Activated CD8-positive, alpha-beta T cell treated with anti-CD3 and anti-CD28 coated beads for 36 hours (primary cell): Measurements from ENCODE around the gene MARVELD3. TPM values are rescaled to one million over a fixed set of nuclear protein-coding genes. Genes with fewer than 3 reads are reported as not detected.
"Not testable (repeated sequence)": the region's sequence is repeated elsewhere in the genome, so short reads cannot be mapped to it uniquely, and the experiment has no call there.

Experiments used
- ATAC-seq: fragments of 200-7000 bp; cut with Tn5 transposase; one replicate; pipeline ENCODE4 v1.10.0; 2021; ENCODE audit warnings: mild to moderate bottlenecking, moderate library complexity
- CTCF ChIA-PET: fragments of 350-600 bp; sonication (Branson Sonifier 250); formaldehyde crosslinking; loops from one replicate; lab custom pipeline; 2021; ENCODE audit warnings: antibody characterized with exemption; lab: Charles Lee
- POLR2A ChIA-PET: fragments of 350-600 bp; sonication (Branson Sonifier 250); formaldehyde crosslinking; loops from one replicate; lab custom pipeline; 2021; ENCODE audit warnings: antibody characterized with exemption; lab: Charles Lee
- DNase-seq: peaks from one replicate; pipeline ENCODE4 v3.0.0-alpha.2; 2020
- H3K27ac Mint-ChIP-seq: one replicate; pipeline ENCODE4 v1.8.0; 2021; ENCODE audit warnings: mild to moderate bottlenecking, mixed read lengths
- H3K27me3 Mint-ChIP-seq: one replicate; pipeline ENCODE4 v1.8.0; 2021; ENCODE audit warnings: mixed read lengths
- H3K36me3 Mint-ChIP-seq: one replicate; pipeline ENCODE4 v1.8.0; 2021; ENCODE audit warnings: low read depth, mixed read lengths
- H3K4me1 Mint-ChIP-seq: one replicate; pipeline ENCODE4 v1.8.0; 2021; ENCODE audit warnings: low read depth, mixed read lengths
- H3K4me3 Mint-ChIP-seq: one replicate; pipeline ENCODE4 v1.8.0; 2021; ENCODE audit warnings: mild to moderate bottlenecking, moderate library complexity, mixed read lengths
- H3K9me3 Mint-ChIP-seq: one replicate; pipeline ENCODE4 v1.8.0; 2021; ENCODE audit warnings: mixed read lengths
- CTCF ChIP-seq: fragments of 200-600 bp; IDR thresholded peaks from one replicate; pipeline ENCODE4 v1.8.0; 2022; ENCODE audit warnings: antibody characterized with exemption, mild to moderate bottlenecking
- intact Hi-C: fragments of 100-400 bp; cut with micrococcal nuclease; formaldehyde crosslinking; loops from one replicate; pipeline ENCODE4 v1.10.0; 2022
- total RNA-seq, 2 experiments: library from RNA; stranded (reverse); gene quantifications; one replicate each; pipeline ENCODE4 v1.2.3, GENCODE V29; 2021

MARVELD3 gene
- total RNA-seq, 2 experiments from 2014 or later, result not detected

DNA sequence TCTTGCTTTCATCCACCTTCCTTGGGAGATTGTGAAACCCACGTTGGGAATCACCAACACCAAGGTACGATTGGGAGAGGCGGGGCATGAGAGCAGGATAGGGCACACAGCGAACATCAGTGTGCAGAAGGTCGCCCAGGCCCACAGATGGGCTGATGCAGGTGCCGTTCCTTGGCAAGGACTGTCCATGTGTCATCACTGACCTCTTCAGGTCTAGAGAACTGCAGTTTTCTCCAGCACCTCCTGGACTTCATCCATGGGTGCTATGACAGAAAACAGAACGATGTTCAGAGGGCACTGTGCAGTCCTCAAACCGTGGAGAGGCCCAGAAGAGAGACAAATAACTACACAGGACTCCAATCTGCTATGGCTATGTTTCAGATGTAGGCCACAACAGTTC, 25.2 kb upstream of the MARVELD3 start:
- DNase-seq, result no peak
- no peak overlapping the region for H3K27ac Mint-ChIP-seq
- POLR2A ChIA-PET, result no interaction called here
- H3K9me3 Mint-ChIP-seq, result no peaks in the 10 kb centered on the region
- no peak for ATAC-seq
- H3K36me3 Mint-ChIP-seq, result no peaks in the 10 kb centered on the region
- no peak for TF ChIP-seq CTCF
- intact Hi-C loops, result no loop called here
- H3K27me3 Mint-ChIP-seq, result peaks cover 14% of the 10 kb centered on the region
- no peak overlapping the region for H3K4me3 Mint-ChIP-seq
- CTCF ChIA-PET, result no interaction called here
- no peaks in the 10 kb centered on the region for H3K4me1 Mint-ChIP-seq

DNA sequence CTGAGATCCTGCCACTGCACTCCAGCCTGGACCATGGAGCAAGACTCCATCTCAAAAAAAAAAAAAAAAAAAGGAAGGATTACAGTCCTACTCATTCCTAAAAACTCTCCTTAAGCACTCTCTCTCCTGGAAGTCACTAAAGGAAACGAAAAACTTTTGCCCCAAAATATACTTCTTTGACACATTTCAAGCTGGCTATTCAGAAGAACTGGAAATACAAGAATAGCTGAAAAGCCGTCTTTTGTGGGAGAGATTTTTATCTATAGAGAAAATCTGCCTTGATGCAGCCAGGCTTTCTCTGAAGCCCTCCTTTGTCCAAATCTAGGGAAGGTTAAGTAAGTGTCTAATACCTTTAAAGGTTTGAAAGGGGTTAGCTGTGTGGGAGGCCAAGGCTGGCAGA, 16.9 kb upstream of the MARVELD3 start:
- TF ChIP-seq CTCF, result no peak
- POLR2A ChIA-PET, result no interaction called here
- CTCF ChIA-PET, result interaction anchor here (0.6 to 3.3 kb wide), 7 partner anchors 37 to 352 kb away, joined by 3 to 27 read pairs (median 4); no protein-coding TSS in a partner anchor
- no peak overlapping the region for H3K4me3 Mint-ChIP-seq
- no peak for ATAC-seq
- H3K4me1 Mint-ChIP-seq, result peaks cover 9% of the 10 kb centered on the region
- no peak for DNase-seq
- intact Hi-C loops, result no loop called here
- peaks cover 17% of the 10 kb centered on the region for H3K27me3 Mint-ChIP-seq
- H3K36me3 Mint-ChIP-seq, result no peaks in the 10 kb centered on the region
- no peaks in the 10 kb centered on the region for H3K9me3 Mint-ChIP-seq
- no peak overlapping the region for H3K27ac Mint-ChIP-seq

- H3K27ac Mint-ChIP-seq, result no peak overlapping the region
- intact Hi-C loops, result loop anchor here (5.0 to 10.0 kb wide), 2 partner anchors 43 to 196 kb away; no protein-coding TSS in a partner anchor
- ATAC-seq (no peak), DNase-seq (no peak)
- H3K9me3 Mint-ChIP-seq, result no peaks in the 10 kb centered on the region
- peaks cover 9% of the 10 kb centered on the region for H3K4me1 Mint-ChIP-seq
- no peak overlapping the region for H3K4me3 Mint-ChIP-seq
- no peak for TF ChIP-seq CTCF
- CTCF ChIA-PET, result interaction anchor here (0.6 to 3.3 kb wide), 59 partner anchors 9 to 356 kb away, joined by 3 to 87 read pairs (median 5); partner anchors contain the start of genes CHST4, TAT, ZNF19 and ZNF23
- no peaks in the 10 kb centered on the region for H3K36me3 Mint-ChIP-seq
- POLR2A ChIA-PET, result interaction anchor here (0.7 to 1.0 kb wide), 2 partner anchors 45 to 60 kb away, joined by 3 to 4 read pairs; no protein-coding TSS in a partner anchor
- H3K27me3 Mint-ChIP-seq, result peaks cover 19% of the 10 kb centered on the region
Observed at GRCh38 chr16:71610447-71610846, 15.5 kb upstream of the MARVELD3 start.

GRCh38 chr16:71610936-71611871, 14.8 kb upstream of the MARVELD3 start:
- peak; percentile 93 for TF ChIP-seq CTCF
- H3K4me3 Mint-ChIP-seq, result no peak overlapping the region
- intact Hi-C loops, result loop anchor here (5.0 to 10.0 kb wide), 2 partner anchors 44 to 196 kb away; no protein-coding TSS in a partner anchor
- no peak overlapping the region for H3K27ac Mint-ChIP-seq
- DNase-seq (peak; percentile 87), ATAC-seq (peak; percentile 86)
- H3K27me3 Mint-ChIP-seq, result peaks cover 19% of the 10 kb centered on the region
- no peaks in the 10 kb centered on the region for H3K36me3 Mint-ChIP-seq
- no peaks in the 10 kb centered on the region for H3K9me3 Mint-ChIP-seq
- peaks cover 9% of the 10 kb centered on the region for H3K4me1 Mint-ChIP-seq
- ChIA-PET CTCF (interaction anchor here (0.6 to 3.3 kb wide), 73 partner anchors 8 to 371 kb away, joined by 3 to 87 read pairs (median 4); partner anchors contain the start of genes CHST4, TAT, ZNF19 and ZNF23), POLR2A (interaction anchor here (0.7 to 1.4 kb wide), 2 partner anchors 46 to 61 kb away, joined by 3 to 7 read pairs; no protein-coding TSS in a partner anchor)

DNA sequence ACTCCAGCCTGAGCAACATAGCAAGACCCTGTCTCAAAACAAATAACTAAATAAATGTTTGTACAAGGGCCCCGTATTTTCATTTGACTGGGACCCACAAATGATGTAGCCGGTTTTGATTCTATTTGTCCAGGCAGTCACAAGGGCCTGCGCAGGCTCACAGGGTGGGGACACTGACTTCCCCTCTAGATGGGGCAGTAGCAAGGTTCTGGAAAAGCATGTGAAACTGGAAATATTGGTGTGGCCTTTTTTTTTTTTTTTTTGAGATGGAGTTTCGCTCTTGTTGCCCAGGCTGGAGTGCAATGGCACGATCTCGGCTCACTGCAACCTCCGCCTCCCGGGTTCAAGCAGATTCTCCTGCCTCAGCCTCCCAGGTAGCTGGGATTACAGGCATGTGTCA, 11.0 kb upstream of the MARVELD3 start:
- ATAC-seq, H3K27ac Mint-ChIP-seq, H3K9me3 Mint-ChIP-seq, H3K36me3 Mint-ChIP-seq, DNase-seq, POLR2A ChIA-PET, H3K4me3 Mint-ChIP-seq, H3K4me1 Mint-ChIP-seq: not testable (repeated sequence)
- CTCF ChIA-PET, result interaction anchor here (1.7 kb wide), 1 partner anchor 50 kb away, joined by 5 read pairs; no protein-coding TSS in a partner anchor
- intact Hi-C loops, result loop anchor here (5.0 to 10.0 kb wide), 2 partner anchors 48 to 200 kb away; no protein-coding TSS in a partner anchor
- peaks cover 28% of the 10 kb centered on the region for H3K27me3 Mint-ChIP-seq
